Measurements from ENCODE around the gene SIGLEC12.

- TF ChIP-seq CTCF (IDR thresholded peaks at IDR 0.05), result no peak
- TF ChIP-seq EZH2phosphoT487 (IDR thresholded peaks at IDR 0.05), result no peak
These were observed 21.0 kb downstream of the SIGLEC12 start for GRCh38 chr19:51480590-51480989.
